PC-3 (cell line): ENCODE results near the gene FASTKD3. TPM values are rescaled to one million over a fixed set of nuclear protein-coding genes. Genes with fewer than 3 reads are reported as not detected.

Source experiments
- ATAC-seq: fragments of 200-7000 bp; cut with Tn5 transposase; 2 replicates; pipeline ENCODE4 v1.9.1; 2020; ENCODE audit warnings: mild to moderate bottlenecking, moderate library complexity
- BruUV-seq: library from RNA; stranded (reverse); fragments of 400-500 nt; replicated peaks from 2 replicates; lab custom pipeline; 2021; lab: Mats Ljungman, UMichigan
- CTCF ChIA-PET: fragments of 300-600 bp; sonication (Branson Sonifier 250); formaldehyde crosslinking; loops from one replicate; lab custom pipeline; 2022; ENCODE audit warnings: antibody characterized with exemption; lab: Charles Lee
- POLR2A ChIA-PET: fragments of 300-600 bp; sonication (Branson Sonifier 250); formaldehyde crosslinking; loops from one replicate; lab custom pipeline; 2022; ENCODE audit warnings: antibody characterized with exemption; ENCODE audit not compliant: unreplicated experiment; lab: Charles Lee
- DNase-seq: peaks from one replicate; pipeline ENCODE4 v3.0.0-alpha.2; 2015
- H2AFZ ChIP-seq: fragments of 300-600 bp; sonication (generic); 2 replicates; pipeline ENCODE4 v1.6.0; 2016; ENCODE audit warnings: antibody characterized with exemption, low read length
- H3F3A ChIP-seq: fragments of 300-600 bp; sonication (generic); one replicate; pipeline ENCODE4 v1.6.0; 2017; ENCODE audit warnings: antibody characterized with exemption, low read length, control low read depth, mild to moderate bottlenecking; ENCODE audit not compliant: unreplicated experiment
- H3K27ac ChIP-seq: fragments of 300-600 bp; sonication (generic); 2 replicates; pipeline ENCODE4 v1.5.1; 2016; ENCODE audit warnings: mild to moderate bottlenecking, low read length
- H3K27me3 ChIP-seq: fragments of 300-600 bp; sonication (generic); 2 replicates; pipeline ENCODE4 v1.6.1; 2016; ENCODE audit warnings: low read length, mixed read lengths
- H3K36me3 ChIP-seq: fragments of 300-600 bp; sonication (generic); 2 replicates; pipeline ENCODE4 v1.6.1; 2016; ENCODE audit warnings: low read depth, mixed run types, low read length, mixed read lengths
- H3K4me1 ChIP-seq: fragments of 300-600 bp; sonication (generic); 2 replicates; pipeline ENCODE4 v1.5.1; 2016; ENCODE audit warnings: low read length; ENCODE audit not compliant: insufficient read depth
- H3K4me2 ChIP-seq: fragments of 300-600 bp; sonication (generic); 2 replicates; pipeline ENCODE4 v1.6.0; 2016; ENCODE audit warnings: low read length
- H3K4me3 ChIP-seq: fragments of 300-600 bp; sonication (generic); 2 replicates; pipeline ENCODE4 v1.5.1; 2016; ENCODE audit warnings: mild to moderate bottlenecking, low read length, mixed read lengths
- H3K79me2 ChIP-seq: fragments of 300-600 bp; sonication (generic); 2 replicates; pipeline ENCODE4 v1.6.1; 2017; ENCODE audit warnings: low read length, mixed read lengths
- H3K9ac ChIP-seq: fragments of 300-600 bp; sonication (generic); 2 replicates; pipeline ENCODE4 v1.6.0; 2016; ENCODE audit warnings: mild to moderate bottlenecking, low read length
- H3K9me2 ChIP-seq: fragments of 300-600 bp; sonication (generic); replicated peaks from 2 replicates; pipeline ENCODE4 v1.6.1; 2016; ENCODE audit warnings: mixed run types, low read length, mixed read lengths
- H3K9me3 ChIP-seq: fragments of 300-600 bp; sonication (generic); 2 replicates; pipeline ENCODE4 v1.6.1; 2016; ENCODE audit warnings: low read length, mixed read lengths
- H4K20me1 ChIP-seq: fragments of 300-600 bp; sonication (generic); 2 replicates; pipeline ENCODE4 v1.6.1; 2016; ENCODE audit warnings: low read length, mixed read lengths
- EZH2 ChIP-seq: fragments of 300-600 bp; sonication (generic); IDR thresholded peaks from one replicate; pipeline ENCODE4 v1.6.1; 2017; ENCODE audit warnings: antibody characterized with exemption, mild to moderate bottlenecking, low read length; ENCODE audit not compliant: unreplicated experiment
- EZH2phosphoT487 ChIP-seq: fragments of 300-600 bp; sonication (generic); IDR thresholded peaks from 2 replicates; pipeline ENCODE4 v1.6.1; 2018; ENCODE audit warnings: mild to moderate bottlenecking, antibody characterized with exemption, low read length, borderline replicate concordance
- intact Hi-C: fragments of 100-400 bp; cut with micrococcal nuclease; formaldehyde crosslinking; loops from 2 replicates; pipeline ENCODE4 v1.9.0; 2023
- total RNA-seq: library from RNA; depleted of rRNA; stranded (reverse); fragments of >200 nt; gene quantifications from 2 replicates; pipeline ENCODE4 v1.2.3, GENCODE V29; 2014
- TF ChIP-seq, protein P1 (sequence below): fragments of 300-600 bp; sonication (generic); conservative IDR thresholded peaks from 2 replicates; pipeline ENCODE4 v1.5.1; 2017; ENCODE audit warnings: antibody characterized with exemption, low read depth, mild to moderate bottlenecking, low read length

Gene FASTKD3
- total RNA-seq, 1 experiment from 2014 or later: 16.5 TPM

DNA sequence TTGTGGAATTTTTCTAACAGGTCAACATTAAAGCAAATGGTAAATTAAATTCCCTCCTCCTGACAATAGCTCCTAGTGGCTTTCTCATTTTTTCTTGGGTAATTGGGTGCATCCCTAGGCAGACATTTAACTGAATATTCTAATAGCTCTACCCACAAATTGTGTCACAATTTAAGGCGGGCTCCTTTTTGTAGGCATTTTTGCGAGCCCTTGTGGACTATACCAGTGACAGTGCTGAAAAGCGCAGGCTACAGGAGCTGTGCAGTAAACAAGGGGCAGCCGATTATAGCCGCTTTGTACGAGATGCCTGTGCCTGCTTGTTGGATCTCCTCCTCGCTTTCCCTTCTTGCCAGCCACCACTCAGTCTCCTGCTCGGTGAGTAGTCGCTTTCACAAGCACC is 20.1 kb upstream of the FASTKD3 start:
- no peak overlapping the region for H2AFZ ChIP-seq
- H3K4me2 ChIP-seq: no peak overlapping the region
- no peak overlapping the region for H3K9ac ChIP-seq
- H3K79me2 ChIP-seq: no peaks in the 10 kb centered on the region
- ATAC-seq: no peak
- H3K9me2 ChIP-seq: no peaks in the 10 kb centered on the region
- DNase-seq: no peak
- no peaks in the 10 kb centered on the region for H3K9me3 ChIP-seq
- CTCF ChIA-PET: interaction anchor here (0.6 kb wide), 1 partner anchor 786 kb away, joined by 3 read pairs; no protein-coding TSS in a partner anchor
- H3K27me3 ChIP-seq: no peaks in the 10 kb centered on the region
- POLR2A ChIA-PET: no interaction called here
- TF ChIP-seq, protein P1, sequence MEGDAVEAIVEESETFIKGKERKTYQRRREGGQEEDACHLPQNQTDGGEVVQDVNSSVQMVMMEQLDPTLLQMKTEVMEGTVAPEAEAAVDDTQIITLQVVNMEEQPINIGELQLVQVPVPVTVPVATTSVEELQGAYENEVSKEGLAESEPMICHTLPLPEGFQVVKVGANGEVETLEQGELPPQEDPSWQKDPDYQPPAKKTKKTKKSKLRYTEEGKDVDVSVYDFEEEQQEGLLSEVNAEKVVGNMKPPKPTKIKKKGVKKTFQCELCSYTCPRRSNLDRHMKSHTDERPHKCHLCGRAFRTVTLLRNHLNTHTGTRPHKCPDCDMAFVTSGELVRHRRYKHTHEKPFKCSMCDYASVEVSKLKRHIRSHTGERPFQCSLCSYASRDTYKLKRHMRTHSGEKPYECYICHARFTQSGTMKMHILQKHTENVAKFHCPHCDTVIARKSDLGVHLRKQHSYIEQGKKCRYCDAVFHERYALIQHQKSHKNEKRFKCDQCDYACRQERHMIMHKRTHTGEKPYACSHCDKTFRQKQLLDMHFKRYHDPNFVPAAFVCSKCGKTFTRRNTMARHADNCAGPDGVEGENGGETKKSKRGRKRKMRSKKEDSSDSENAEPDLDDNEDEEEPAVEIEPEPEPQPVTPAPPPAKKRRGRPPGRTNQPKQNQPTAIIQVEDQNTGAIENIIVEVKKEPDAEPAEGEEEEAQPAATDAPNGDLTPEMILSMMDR: no peak
- TF ChIP-seq EZH2phosphoT487: no peak
- TF ChIP-seq EZH2: no peak
- H3K4me1 ChIP-seq: no peaks in the 10 kb centered on the region
- H3K4me3 ChIP-seq: no peak overlapping the region
- H3F3A ChIP-seq: no peaks in the 10 kb centered on the region
- intact Hi-C loops: no loop called here
- no peak overlapping the region for H3K27ac ChIP-seq
- H4K20me1 ChIP-seq: no peaks in the 10 kb centered on the region
- BruUV-seq: no TSS peak
- peaks cover 70% of the 10 kb centered on the region for H3K36me3 ChIP-seq

DNA sequence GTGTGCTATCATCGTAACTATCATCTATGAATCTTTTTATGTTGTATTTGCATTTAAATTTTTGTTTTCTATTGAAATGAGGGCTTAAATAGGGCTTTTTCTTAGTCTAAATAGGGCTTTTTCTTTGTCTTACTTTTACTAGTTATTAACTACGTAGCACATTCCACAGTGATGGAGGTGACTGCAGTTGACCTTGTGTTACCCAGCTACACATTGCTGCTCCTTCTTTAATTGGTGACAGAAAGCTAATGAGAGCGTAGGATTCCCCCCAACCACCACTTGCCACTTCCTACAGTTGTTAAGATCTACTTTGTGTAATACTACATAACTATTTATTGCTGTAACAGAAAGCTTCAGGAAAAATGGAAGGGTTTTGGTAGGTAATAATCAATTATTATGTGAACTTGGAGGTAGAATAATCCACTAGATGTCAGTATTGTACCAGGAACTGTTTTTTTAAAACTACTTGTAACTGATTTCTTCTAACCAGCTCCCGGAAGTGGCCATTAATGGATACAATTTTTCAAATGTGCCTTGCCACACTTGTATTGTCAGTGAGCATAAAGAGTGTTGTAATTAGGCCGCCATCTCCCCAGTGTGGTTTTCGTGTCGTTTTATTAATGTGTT is 18.1 kb upstream of the FASTKD3 start:
- intact Hi-C loops: no loop called here
- H3K27ac ChIP-seq: no peak overlapping the region
- 0 out of 2 replicates have a peak, but pooled peaks cover 3% of the 10 kb centered on the region for H4K20me1 ChIP-seq
- no peak overlapping the region for H3K4me3 ChIP-seq
- peak; percentile 31; the same call in 1 of the 2 replicates for ATAC-seq
- H3K79me2 ChIP-seq: no peaks in the 10 kb centered on the region
- H3K9me2 ChIP-seq: no peaks in the 10 kb centered on the region
- POLR2A ChIA-PET: no interaction called here
- BruUV-seq: no TSS peak
- peaks cover 68% of the 10 kb centered on the region for H3K36me3 ChIP-seq
- peak; percentile 79 for DNase-seq
- no peaks in the 10 kb centered on the region for H3F3A ChIP-seq
- H2AFZ ChIP-seq: no peak overlapping the region
- no peak overlapping the region for H3K9ac ChIP-seq
- H3K4me2 ChIP-seq: no peak overlapping the region
- H3K27me3 ChIP-seq: no peaks in the 10 kb centered on the region
- no peaks in the 10 kb centered on the region for H3K4me1 ChIP-seq
- TF ChIP-seq, protein P1: peak; percentile 90
- TF ChIP-seq EZH2 (no peak), EZH2phosphoT487 (no peak)
- CTCF ChIA-PET: interaction anchor here (0.6 to 1.2 kb wide), 2 partner anchors 17 to 125 kb away, joined by 3 to 7 read pairs; no protein-coding TSS in a partner anchor
- H3K9me3 ChIP-seq: no peaks in the 10 kb centered on the region

DNA sequence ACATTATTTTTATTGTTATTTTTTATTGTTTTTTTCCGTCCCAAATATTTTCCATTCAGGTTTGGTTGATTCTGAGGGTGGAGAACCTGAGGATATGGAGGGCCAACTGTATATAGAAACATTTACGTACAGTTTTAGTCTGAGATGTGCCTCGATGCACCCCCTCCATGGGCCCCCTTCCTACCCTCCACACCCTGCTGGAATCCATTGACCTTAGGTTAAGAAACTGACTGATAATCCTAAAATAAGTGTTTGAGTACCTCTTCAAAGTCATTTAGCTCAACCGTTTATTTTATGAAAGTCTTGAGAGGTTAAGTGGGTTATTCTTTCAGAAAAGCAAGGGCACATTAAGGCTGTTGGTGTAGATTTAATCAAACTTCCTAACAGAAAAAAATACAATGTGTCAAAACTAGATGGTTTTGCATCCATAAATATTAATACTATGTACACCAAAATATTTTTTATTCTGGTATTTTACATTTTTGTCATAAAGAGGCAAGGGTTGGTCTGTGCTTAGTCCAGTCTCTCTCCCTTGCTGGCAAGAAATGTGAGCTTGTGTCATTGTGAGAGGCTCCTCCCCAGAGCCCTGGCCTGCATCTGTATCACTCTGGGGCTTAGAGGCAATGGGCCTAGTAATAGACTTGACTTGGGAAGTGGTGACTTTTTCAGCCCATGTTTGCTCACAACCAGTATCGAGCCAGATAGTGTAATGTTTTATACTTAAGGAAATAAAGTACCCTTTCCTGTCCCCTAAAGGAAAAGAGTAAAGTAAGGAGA is 15.8 kb upstream of the FASTKD3 start:
- ChIA-PET CTCF (no interaction called here), POLR2A (no interaction called here)
- H3K27me3 ChIP-seq: no peaks in the 10 kb centered on the region
- H3F3A ChIP-seq: no peaks in the 10 kb centered on the region
- DNase-seq (no peak), ATAC-seq (no peak)
- no TSS peak for BruUV-seq
- H3K9me3 ChIP-seq: no peaks in the 10 kb centered on the region
- no peaks in the 10 kb centered on the region for H3K79me2 ChIP-seq
- H4K20me1 ChIP-seq: 0 out of 2 replicates have a peak, but pooled peaks cover 3% of the 10 kb centered on the region
- H2AFZ ChIP-seq: no peak overlapping the region
- intact Hi-C loops: no loop called here
- no peak overlapping the region for H3K27ac ChIP-seq
- no peak overlapping the region for H3K4me2 ChIP-seq
- H3K4me1 ChIP-seq: no peaks in the 10 kb centered on the region
- H3K9ac ChIP-seq: no peak overlapping the region
- no peaks in the 10 kb centered on the region for H3K9me2 ChIP-seq
- peaks cover 71% of the 10 kb centered on the region for H3K36me3 ChIP-seq
- TF ChIP-seq, protein P1: no peak
- TF ChIP-seq EZH2phosphoT487 (no peak), EZH2 (no peak)
- H3K4me3 ChIP-seq: no peak overlapping the region
